Naive B cell (primary cell): Measurements from ENCODE around the gene CD33. TPM values are rescaled to one million over a fixed set of nuclear protein-coding genes. Genes with fewer than 3 reads are reported as not detected.
"Not testable (repeated sequence)": the region's sequence is repeated elsewhere in the genome, so short reads cannot be mapped to it uniquely, and the experiment has no call there.

ENCODE experiments used
- ATAC-seq, 2 donors: fragments of 150-1000 bp; cut with Tn5 transposase; 2 replicates each; pipeline ENCODE4 v1.10.0; 2021; ENCODE audit warnings: low read depth in 2 of 2, mild to moderate bottlenecking in 2 of 2, moderate library complexity in 2 of 2
- DNase-seq: peaks from one replicate; pipeline ENCODE4 v3.0.0; 2022
- H3K27ac Mint-ChIP-seq, 6 donors: one replicate each; pipeline ENCODE4 v1.8.0; 2020 to 2022; ENCODE audit warnings: mild to moderate bottlenecking in 6 of 6, mixed read lengths in 6 of 6, moderate library complexity in 5 of 6, inconsistent platforms in 2 of 6
- H3K27me3 Mint-ChIP-seq, 3 donors: one replicate each; pipeline ENCODE4 v1.8.0; 2021 to 2022; ENCODE audit warnings: mixed read lengths in 3 of 3, mild to moderate bottlenecking in 1 of 3
- H3K36me3 Mint-ChIP-seq, 2 donors: one replicate each; pipeline ENCODE4 v1.8.0; 2020 to 2022; ENCODE audit warnings: mixed read lengths in 2 of 2, inconsistent platforms in 1 of 2, mild to moderate bottlenecking in 1 of 2
- H3K4me1 Mint-ChIP-seq, 3 donors: one replicate each; pipeline ENCODE4 v1.8.0; 2020 to 2022; ENCODE audit warnings: mixed read lengths in 3 of 3, inconsistent platforms in 1 of 3, mild to moderate bottlenecking in 1 of 3, moderate library complexity in 1 of 3
- H3K4me3 Mint-ChIP-seq, 8 donors: one replicate each; pipeline ENCODE4 v1.8.0; 2020 to 2022; ENCODE audit warnings: mild to moderate bottlenecking in 8 of 8, mixed read lengths in 8 of 8, moderate library complexity in 8 of 8, inconsistent platforms in 2 of 8
- H3K9me3 Mint-ChIP-seq, 7 donors: one replicate each; pipeline ENCODE4 v1.8.0; 2020 to 2022; ENCODE audit warnings: mixed read lengths in 7 of 7, mild to moderate bottlenecking in 5 of 7, inconsistent platforms in 2 of 7, moderate library complexity in 1 of 7
- polyA plus RNA-seq, 6 donors: library from polyadenylated mRNA; unstranded; fragments of 300-500 nt; fragmentation: Illumina TruSeq; gene quantifications; one replicate each; pipeline ENCODE4 v1.2.3, GENCODE V29; 2021; ENCODE audit warnings: low read depth in 6 of 6

CD33 gene
- polyA plus RNA-seq = 1 to 10 TPM in 1 of 6 donors, under 1 TPM in 3, not detected in 2; 0.60 to 3.6 (median 0.85) TPM

DNA sequence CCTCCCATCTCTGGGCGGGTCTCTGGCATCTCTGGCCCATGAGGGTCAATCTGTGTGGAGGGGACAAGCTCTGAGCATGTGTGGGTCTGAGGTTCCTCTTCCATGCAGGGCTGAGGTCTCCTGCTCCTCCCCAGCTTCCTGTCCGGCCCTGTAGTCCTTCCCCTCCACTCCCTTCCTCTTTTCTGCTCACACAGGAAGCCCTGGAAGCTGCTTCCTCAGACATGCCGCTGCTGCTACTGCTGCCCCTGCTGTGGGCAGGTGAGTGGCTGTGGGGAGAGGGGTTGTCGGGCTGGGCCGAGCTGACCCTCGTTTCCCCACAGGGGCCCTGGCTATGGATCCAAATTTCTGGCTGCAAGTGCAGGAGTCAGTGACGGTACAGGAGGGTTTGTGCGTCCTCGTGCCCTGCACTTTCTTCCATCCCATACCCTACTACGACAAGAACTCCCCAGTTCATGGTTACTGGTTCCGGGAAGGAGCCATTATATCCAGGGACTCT is at the start of gene CD33:
CD33 (plus strand) TSS at position 183 of the 496 bp plus-strand sequence; CDS start at position 222, 39 bp downstream.
- H3K4me1 Mint-ChIP-seq, H3K9me3 Mint-ChIP-seq, H3K4me3 Mint-ChIP-seq, H3K27ac Mint-ChIP-seq, ATAC-seq, DNase-seq, H3K36me3 Mint-ChIP-seq: not testable (repeated sequence)
- peaks cover 22 to 45% (median 41%) of the 10 kb centered on the region in 3 donors for H3K27me3 Mint-ChIP-seq

DNA sequence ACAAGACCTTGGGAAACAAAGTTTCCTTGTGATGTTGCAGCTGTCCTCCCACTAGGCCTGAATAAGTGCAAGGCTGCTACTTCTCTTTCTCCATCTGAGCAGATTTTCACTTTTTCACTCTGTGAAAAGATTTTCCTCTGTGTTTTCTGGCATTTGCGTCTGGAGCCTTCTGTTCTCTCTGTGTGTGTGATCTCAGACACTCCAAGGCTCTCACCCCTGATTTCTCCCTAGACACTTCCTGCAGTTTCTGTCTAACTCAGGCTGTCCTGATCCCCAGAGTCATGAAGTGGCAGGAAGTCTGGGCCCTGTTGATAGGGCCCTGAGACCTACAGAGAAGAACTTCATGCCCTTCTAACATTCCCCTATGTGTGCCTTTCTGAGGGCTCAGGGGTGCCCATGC is 45.6 kb upstream of the CD33 start:
- H3K27me3 Mint-ChIP-seq = peaks cover 9 to 18% (median 13%) of the 10 kb centered on the region in 3 donors
- peaks cover 0 to 7% of the 10 kb centered on the region in 2 donors for H3K36me3 Mint-ChIP-seq
- no peak overlapping the region for H3K4me3 Mint-ChIP-seq
- DNase-seq (no peak), ATAC-seq (no peak)
- H3K4me1 Mint-ChIP-seq = peaks cover 0 to 8% (median 5%) of the 10 kb centered on the region in 3 donors
- peaks cover 0 to 5% (median 0%) of the 10 kb centered on the region in 7 donors for H3K9me3 Mint-ChIP-seq
- H3K27ac Mint-ChIP-seq = no peak overlapping the region

DNA sequence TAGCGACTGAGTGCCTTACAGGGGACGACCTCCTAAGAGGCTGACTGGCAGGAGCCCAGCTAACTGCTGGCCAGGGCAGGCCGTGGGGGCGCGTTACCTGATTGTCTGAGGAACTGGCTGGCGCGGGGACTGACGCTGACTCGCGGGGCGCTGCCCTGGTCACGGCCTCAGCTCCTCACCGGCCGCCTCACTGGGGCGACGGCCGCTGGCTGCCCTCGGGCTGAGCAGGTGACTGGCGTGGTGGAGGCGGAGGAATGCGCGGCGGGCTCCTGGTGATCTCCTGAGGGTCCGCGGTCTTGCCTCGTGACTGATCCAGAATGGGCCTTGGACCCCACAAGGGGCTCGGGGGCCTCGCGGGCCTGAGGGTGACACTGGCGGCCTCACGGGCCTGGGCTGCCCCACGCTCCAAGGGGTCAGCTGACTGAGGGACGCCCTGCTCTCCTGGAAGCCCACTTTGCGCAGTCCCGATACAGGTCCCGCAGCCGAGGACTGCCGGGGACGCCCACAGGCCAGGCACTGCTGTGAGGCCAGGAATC is 43.4 kb upstream of the CD33 start:
- H3K4me3 Mint-ChIP-seq = no peak overlapping the region
- peaks cover 10 to 34% (median 30%) of the 10 kb centered on the region in 3 donors for H3K27me3 Mint-ChIP-seq
- H3K36me3 Mint-ChIP-seq = peaks cover 0 to 9% of the 10 kb centered on the region in 2 donors
- DNase-seq (no peak), ATAC-seq (no peak)
- H3K9me3 Mint-ChIP-seq = peaks cover 0 to 5% (median 0%) of the 10 kb centered on the region in 7 donors
- H3K27ac Mint-ChIP-seq = no peak overlapping the region
- peaks cover 0 to 8% (median 5%) of the 10 kb centered on the region in 3 donors for H3K4me1 Mint-ChIP-seq

GRCh38 chr19:51181913-51182419 is 42.9 kb upstream of the CD33 start:
- Mint-ChIP-seq H3K4me1 (peaks cover 0 to 8% (median 5%) of the 10 kb centered on the region in 3 donors), H3K36me3 (peaks cover 0 to 9% of the 10 kb centered on the region in 2 donors), H3K9me3 (peaks cover 0 to 5% (median 0%) of the 10 kb centered on the region in 7 donors), H3K27me3 (peaks cover 10 to 34% (median 30%) of the 10 kb centered on the region in 3 donors), H3K4me3 (peak overlapping the region in 1 of 8 donors; percentile 37), H3K27ac (no peak overlapping the region)
- DNase-seq (no peak), ATAC-seq (no peak)

DNA sequence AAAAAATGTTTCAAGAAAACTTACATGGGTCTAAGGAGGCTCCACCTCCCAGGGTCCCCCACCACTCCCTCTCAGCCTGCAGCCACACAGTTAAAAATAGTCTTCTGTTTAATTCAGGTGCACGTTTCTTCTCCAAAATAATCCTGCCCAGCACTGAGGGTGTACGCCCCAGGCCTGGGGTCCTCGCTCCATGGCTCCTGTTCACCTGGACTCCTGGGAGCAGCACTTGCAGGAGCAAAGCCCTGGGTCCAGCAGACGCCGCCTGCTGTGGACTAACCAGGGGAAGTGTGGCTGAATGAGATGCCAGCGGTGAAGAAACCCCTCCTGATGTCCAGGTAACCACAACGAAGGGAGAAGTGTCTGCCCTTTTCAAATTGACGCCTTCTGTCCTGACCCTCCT is 41.3 kb upstream of the CD33 start:
- Mint-ChIP-seq H3K9me3 (peaks cover 0 to 5% (median 0%) of the 10 kb centered on the region in 7 donors), H3K27me3 (peaks cover 10 to 41% (median 30%) of the 10 kb centered on the region in 3 donors), H3K4me1 (peaks cover 0 to 8% (median 5%) of the 10 kb centered on the region in 3 donors), H3K4me3 (peak overlapping the region in 2 of 8 donors; percentile 12 to 66), H3K27ac (no peak overlapping the region), H3K36me3 (peaks cover 0 to 9% of the 10 kb centered on the region in 2 donors)
- DNase-seq = no peak
- ATAC-seq = no peak

DNA sequence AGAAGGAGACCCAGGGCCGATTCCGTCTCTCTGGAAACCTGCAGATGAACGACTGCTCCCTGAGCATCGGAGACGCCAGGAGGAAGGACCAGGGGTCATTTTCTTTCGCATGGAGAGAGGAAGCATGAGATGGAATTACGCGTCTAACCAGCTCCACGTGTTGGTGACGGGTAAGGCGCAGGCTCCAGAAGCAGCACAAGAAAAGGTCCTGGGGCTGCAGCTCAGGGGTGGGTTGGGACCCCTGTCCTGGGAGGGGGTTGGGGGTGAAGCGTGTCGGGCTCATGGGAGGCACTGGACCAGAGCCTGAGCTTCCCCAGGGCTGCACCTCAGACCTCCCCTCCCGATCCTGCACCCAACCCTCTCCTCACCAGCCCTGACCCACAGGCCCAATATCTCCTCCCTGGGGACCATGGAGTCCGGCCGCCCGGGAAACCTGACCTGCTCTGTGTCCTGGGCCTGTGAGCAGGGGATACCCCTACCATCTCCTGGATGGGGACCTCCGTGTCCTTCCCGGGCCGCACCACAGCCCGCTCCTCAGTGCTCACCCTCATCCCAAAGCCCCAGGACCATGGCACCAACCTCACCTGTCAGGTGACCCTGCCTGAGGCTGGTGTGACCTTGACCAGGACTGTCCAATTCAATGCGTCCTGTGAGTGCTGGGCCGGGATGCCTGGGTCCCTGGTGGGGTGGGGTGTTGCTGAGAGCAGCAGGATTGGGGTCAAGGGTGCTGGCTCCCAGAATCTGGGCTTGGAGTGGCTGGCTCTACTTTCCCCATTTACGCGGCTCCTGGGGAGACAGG is 39.6 kb upstream of the CD33 start:
- Mint-ChIP-seq H3K9me3 (peaks cover 0 to 5% (median 0%) of the 10 kb centered on the region in 7 donors), H3K27ac (no peak overlapping the region), H3K27me3 (peaks cover 10 to 41% (median 30%) of the 10 kb centered on the region in 3 donors), H3K4me1 (peaks cover 0 to 8% (median 5%) of the 10 kb centered on the region in 3 donors), H3K36me3 (peaks cover 0 to 9% of the 10 kb centered on the region in 2 donors), H3K4me3 (no peak overlapping the region)
- ATAC-seq (no peak), DNase-seq (no peak)

- no peak overlapping the region for H3K27ac Mint-ChIP-seq
- ATAC-seq (no peak), DNase-seq (no peak)
- H3K4me1 Mint-ChIP-seq = peaks cover 0 to 8% (median 5%) of the 10 kb centered on the region in 3 donors
- H3K9me3 Mint-ChIP-seq = peaks cover 0 to 3% (median 0%) of the 10 kb centered on the region in 7 donors
- peaks cover 10 to 41% (median 27%) of the 10 kb centered on the region in 3 donors for H3K27me3 Mint-ChIP-seq
- H3K4me3 Mint-ChIP-seq = no peak overlapping the region
- H3K36me3 Mint-ChIP-seq = peaks cover 0 to 9% of the 10 kb centered on the region in 2 donors
Observed at GRCh38 chr19:51185868-51186215, 39.0 kb upstream of the CD33 start.

GRCh38 chr19:51186323-51186722 is 38.6 kb upstream of the CD33 start:
- H3K36me3 Mint-ChIP-seq = peaks cover 0 to 9% of the 10 kb centered on the region in 2 donors

DNA sequence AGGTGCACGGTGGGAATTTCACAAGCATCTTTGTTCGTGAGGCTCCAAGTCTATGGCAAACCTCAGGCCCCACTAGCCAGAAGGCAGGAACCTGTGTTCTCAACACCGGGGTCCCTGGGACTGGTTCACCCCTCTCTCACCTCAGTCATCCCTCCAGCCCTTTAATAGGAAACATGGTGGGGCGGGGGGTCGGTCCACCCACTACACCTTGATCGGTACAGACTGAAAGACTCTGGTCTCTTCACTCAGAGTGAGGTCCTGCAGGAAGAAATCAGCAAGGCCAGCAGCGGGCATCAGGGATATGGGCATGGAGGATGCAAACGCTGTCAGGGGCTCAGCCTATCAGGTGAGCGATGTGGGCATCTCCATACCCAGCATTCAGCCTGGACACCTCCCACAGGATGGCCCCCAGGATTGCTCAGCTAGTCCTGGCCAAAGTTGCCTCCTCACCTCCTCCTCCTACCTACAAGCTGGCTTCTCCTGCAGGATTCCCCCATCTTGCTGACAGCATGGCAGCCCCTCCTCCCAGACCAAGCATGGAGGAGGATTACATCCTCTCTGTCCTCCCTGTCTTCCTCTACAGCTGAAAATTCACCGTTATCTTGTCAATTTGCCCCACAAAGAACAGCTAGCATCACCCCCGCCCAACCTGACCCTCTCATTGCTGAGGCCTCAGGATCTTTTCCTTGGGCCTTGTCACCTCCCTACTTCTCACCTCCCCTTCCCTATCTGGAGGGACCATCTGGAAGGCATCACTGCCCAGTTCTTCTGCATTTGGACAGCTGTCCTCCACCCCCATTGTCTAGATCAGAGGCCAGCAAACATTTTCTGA is 37.3 kb upstream of the CD33 start:
- ATAC-seq (no peak), DNase-seq (no peak)
- peaks cover 0 to 9% of the 10 kb centered on the region in 2 donors for H3K36me3 Mint-ChIP-seq
- H3K4me1 Mint-ChIP-seq = peaks cover 0 to 8% (median 5%) of the 10 kb centered on the region in 3 donors
- H3K9me3 Mint-ChIP-seq = no peaks in the 10 kb centered on the region
- H3K27ac Mint-ChIP-seq = peak overlapping the region in 1 of 6 donors; percentile 72
- H3K4me3 Mint-ChIP-seq = no peak overlapping the region
- peaks cover 10 to 45% (median 22%) of the 10 kb centered on the region in 3 donors for H3K27me3 Mint-ChIP-seq

More at GRCh38 chr19:51186323-51186722, 38.6 kb upstream of the CD33 start:
- H3K4me3 Mint-ChIP-seq = no peak overlapping the region
- ATAC-seq = no peak
- H3K4me1 Mint-ChIP-seq = peaks cover 0 to 8% (median 5%) of the 10 kb centered on the region in 3 donors
- H3K9me3 Mint-ChIP-seq = no peaks in the 10 kb centered on the region
- peaks cover 10 to 41% (median 23%) of the 10 kb centered on the region in 3 donors for H3K27me3 Mint-ChIP-seq
- DNase-seq = no peak
- no peak overlapping the region for H3K27ac Mint-ChIP-seq

- Mint-ChIP-seq H3K36me3 (peaks cover 0 to 9% of the 10 kb centered on the region in 2 donors), H3K9me3 (no peaks in the 10 kb centered on the region), H3K27me3 (peaks cover 10 to 45% (median 22%) of the 10 kb centered on the region in 3 donors), H3K27ac (peak overlapping the region in 1 of 6 donors; percentile 75), H3K4me1 (peaks cover 0 to 8% (median 5%) of the 10 kb centered on the region in 3 donors), H3K4me3 (no peak overlapping the region)
- DNase-seq (no peak), ATAC-seq (no peak)
Observed at GRCh38 chr19:51188227-51188559, 36.7 kb upstream of the CD33 start.

DNA sequence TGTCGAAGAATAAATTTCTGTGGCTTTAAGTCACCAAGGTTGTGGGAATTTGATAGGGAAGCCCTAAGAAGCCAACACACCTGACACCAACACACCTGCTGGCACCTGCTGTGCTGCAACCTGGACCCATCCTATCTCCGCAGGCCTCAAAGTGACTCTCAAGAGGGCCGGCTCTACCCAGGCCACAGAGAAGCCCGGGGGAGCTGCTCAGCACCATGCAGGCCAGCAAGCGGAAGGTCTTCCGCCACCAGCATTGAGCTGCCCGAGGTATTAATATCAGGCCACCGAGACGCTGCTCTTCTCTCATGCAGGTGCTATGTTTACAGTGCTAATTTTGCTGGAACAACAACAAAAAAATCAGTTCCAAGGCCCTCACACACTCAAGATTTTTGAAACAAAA is 32.2 kb upstream of the CD33 start:
- no peak overlapping the region for H3K27ac Mint-ChIP-seq
- H3K4me3 Mint-ChIP-seq = no peak overlapping the region
- no peaks in the 10 kb centered on the region for H3K9me3 Mint-ChIP-seq
- H3K4me1 Mint-ChIP-seq = no peaks in the 10 kb centered on the region
- no peak for DNase-seq
- no peaks in the 10 kb centered on the region for H3K36me3 Mint-ChIP-seq
- peaks cover 0 to 17% (median 7%) of the 10 kb centered on the region in 3 donors for H3K27me3 Mint-ChIP-seq
- no peak for ATAC-seq

DNA sequence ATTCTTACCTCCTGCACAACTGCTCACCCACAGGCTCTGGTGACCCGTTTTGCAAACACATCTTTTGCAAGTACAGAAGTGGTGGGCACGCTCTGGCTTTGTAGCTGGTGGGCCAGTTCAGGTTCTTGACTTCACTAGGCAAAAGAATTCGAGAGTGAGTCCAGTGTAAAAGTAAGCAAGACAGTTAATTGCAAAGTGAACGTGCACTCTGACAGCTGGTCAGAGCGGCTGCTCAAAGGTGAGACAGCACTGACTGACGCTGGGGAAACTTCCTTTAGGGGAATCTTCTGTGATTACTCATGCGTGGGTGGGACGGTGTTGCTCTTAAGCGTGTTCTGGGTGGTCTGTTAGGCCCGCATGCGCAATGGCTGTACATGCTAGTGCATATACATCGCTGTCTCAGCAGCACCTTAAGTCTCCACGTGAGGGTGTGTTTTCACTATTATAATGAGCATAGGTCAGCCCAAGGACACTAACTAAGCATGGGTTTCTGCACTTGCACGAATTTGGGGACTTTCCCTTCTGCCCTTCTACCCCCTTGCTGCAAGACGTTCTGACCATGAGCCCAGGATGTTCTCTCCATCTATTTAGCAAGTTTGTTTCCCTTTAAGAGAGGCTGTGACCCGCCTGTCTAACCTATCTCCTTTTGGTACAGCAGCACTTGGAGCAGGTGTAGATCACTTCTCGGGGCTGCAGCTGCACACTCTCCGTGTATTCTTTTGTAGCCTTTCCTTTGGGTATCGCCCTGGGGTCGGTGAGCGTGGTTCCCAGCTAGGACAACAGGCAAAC is 30.2 kb upstream of the CD33 start:
- no peak overlapping the region for H3K4me3 Mint-ChIP-seq

More for the DNA sequence above, 30.2 kb upstream of the CD33 start:
- Mint-ChIP-seq H3K4me1 (no peaks in the 10 kb centered on the region), H3K36me3 (no peaks in the 10 kb centered on the region), H3K27ac (no peak overlapping the region), H3K27me3 (peaks cover 4 to 17% (median 11%) of the 10 kb centered on the region in 3 donors), H3K9me3 (no peaks in the 10 kb centered on the region)
- ATAC-seq (peak; percentile 86 to 92), DNase-seq (no peak)
